WERI-Rb-1 (cell line): ENCODE measurements around the gene PLEKHN1.
A peak's percentile ranks its signal among the peaks of the same experiment; 100 is the strongest.

Experiments used
- DNase-seq: peaks from one replicate; pipeline ENCODE4 v3.0.0-alpha.2; 2020
- H3K27ac ChIP-seq: fragments of 250-450 bp; sonication (Bioruptor Pico); 2 replicates; pipeline ENCODE4 v1.5.1; 2020; ENCODE audit warnings: mild to moderate bottlenecking, moderate library complexity
- H3K27me3 ChIP-seq: fragments of 250-450 bp; sonication (Bioruptor Pico); 2 replicates; pipeline ENCODE4 v1.5.1; 2021; ENCODE audit warnings: mild to moderate bottlenecking, low read depth, moderate library complexity; ENCODE audit not compliant: insufficient read depth, severe bottlenecking
- H3K36me3 ChIP-seq: fragments of 250-450 bp; sonication (Bioruptor Pico); 2 replicates; pipeline ENCODE4 v1.5.1; 2020; ENCODE audit warnings: mild to moderate bottlenecking, moderate library complexity
- H3K4me3 ChIP-seq: 2 replicates; pipeline ENCODE4 v1.5.1; 2011; ENCODE audit warnings: low read depth, mild to moderate bottlenecking, control low read depth, low read length
- H3K9me3 ChIP-seq: fragments of 250-450 bp; sonication (Bioruptor Pico); 2 replicates; pipeline ENCODE4 v1.5.1; 2021; ENCODE audit warnings: mild to moderate bottlenecking, moderate library complexity; ENCODE audit not compliant: severe bottlenecking
- TF ChIP-seq, protein P1 (sequence below): IDR thresholded peaks from 2 replicates; pipeline ENCODE4 v1.5.1; 2011; ENCODE audit warnings: low read depth, mild to moderate bottlenecking, control low read depth, inconsistent platforms, low read length

Gene PLEKHN1

DNA sequence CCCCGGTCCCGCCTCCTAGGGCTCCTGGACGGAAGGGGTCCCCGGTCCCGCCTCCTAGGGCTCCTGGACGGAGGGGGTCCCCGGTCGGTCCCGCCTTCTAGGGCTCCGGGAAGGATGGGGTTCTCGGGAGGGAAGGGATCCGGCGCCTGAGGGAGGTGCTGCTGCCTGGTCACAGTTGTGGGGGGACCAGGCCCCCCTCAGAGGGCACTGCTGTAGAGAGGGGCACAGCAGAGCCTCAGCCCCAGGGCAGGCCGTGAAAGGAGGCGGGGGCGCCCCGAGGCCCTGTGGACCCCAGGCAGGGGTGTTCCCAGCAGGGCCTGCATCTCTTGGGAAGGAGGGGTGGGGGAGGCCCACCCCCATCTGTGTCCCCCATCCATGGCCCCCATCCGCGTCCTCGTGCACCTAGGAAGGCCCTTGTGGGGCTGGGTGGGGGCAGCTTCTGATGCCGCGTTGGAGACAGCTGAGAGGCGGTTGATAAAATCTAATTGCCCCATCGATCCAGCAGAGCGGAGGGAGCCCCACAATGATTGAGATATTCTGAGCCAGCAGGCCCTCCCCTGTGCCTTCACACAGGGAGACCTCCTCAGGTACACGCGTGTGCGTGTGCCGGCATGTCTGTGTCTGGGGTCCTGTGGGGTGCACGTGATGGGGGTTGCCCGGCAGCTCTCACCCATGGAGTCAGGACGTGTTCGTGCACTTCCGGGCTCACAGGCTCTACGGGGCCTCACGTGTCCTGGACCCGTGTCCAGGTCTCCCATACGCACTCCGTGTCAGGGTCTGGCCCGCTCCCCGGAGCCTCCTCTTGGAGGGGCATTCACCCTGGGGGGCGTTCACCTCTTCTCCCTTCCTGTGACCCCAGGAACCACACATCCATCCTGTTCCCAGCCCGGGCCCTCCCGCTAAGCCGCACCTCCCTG, 29.7 kb upstream of the PLEKHN1 start:
- no peaks in the 10 kb centered on the region for H3K9me3 ChIP-seq
- DNase-seq = no peak
- peaks cover 7% of the 10 kb centered on the region for H3K36me3 ChIP-seq
- H3K27ac ChIP-seq = no peak overlapping the region
- TF ChIP-seq, protein P1, sequence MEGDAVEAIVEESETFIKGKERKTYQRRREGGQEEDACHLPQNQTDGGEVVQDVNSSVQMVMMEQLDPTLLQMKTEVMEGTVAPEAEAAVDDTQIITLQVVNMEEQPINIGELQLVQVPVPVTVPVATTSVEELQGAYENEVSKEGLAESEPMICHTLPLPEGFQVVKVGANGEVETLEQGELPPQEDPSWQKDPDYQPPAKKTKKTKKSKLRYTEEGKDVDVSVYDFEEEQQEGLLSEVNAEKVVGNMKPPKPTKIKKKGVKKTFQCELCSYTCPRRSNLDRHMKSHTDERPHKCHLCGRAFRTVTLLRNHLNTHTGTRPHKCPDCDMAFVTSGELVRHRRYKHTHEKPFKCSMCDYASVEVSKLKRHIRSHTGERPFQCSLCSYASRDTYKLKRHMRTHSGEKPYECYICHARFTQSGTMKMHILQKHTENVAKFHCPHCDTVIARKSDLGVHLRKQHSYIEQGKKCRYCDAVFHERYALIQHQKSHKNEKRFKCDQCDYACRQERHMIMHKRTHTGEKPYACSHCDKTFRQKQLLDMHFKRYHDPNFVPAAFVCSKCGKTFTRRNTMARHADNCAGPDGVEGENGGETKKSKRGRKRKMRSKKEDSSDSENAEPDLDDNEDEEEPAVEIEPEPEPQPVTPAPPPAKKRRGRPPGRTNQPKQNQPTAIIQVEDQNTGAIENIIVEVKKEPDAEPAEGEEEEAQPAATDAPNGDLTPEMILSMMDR = no peak
- H3K27me3 ChIP-seq = no peaks in the 10 kb centered on the region
- no peak overlapping the region for H3K4me3 ChIP-seq

DNA sequence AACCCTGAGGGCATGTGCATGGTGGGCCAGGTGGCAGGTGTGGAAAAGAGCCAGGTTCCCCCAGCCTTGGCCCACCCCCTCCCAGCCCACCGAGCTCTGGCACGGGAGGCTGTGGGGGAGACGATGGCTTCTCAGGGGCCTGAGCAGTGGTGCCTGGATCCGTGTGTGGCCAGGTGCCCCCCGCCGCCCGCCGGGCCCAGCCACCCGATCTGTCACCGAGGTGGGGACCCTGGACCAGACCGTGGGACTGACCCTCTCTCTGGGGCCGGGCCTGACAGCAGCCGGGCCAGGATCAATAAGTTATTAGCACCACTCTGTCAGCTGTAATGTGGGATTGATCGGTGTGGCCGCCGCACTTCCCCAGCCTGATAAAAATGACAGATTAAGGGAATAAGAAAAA, 28.8 kb upstream of the PLEKHN1 start:
- TF ChIP-seq, protein P1 = no peak
- H3K36me3 ChIP-seq = peaks cover 3% of the 10 kb centered on the region; the same call in 1 of the 2 replicates
- no peaks in the 10 kb centered on the region for H3K9me3 ChIP-seq
- no peaks in the 10 kb centered on the region for H3K27me3 ChIP-seq
- H3K27ac ChIP-seq = no peak overlapping the region; the same call in 1 of the 2 replicates
- no peak overlapping the region for H3K4me3 ChIP-seq
- DNase-seq = no peak

DNA sequence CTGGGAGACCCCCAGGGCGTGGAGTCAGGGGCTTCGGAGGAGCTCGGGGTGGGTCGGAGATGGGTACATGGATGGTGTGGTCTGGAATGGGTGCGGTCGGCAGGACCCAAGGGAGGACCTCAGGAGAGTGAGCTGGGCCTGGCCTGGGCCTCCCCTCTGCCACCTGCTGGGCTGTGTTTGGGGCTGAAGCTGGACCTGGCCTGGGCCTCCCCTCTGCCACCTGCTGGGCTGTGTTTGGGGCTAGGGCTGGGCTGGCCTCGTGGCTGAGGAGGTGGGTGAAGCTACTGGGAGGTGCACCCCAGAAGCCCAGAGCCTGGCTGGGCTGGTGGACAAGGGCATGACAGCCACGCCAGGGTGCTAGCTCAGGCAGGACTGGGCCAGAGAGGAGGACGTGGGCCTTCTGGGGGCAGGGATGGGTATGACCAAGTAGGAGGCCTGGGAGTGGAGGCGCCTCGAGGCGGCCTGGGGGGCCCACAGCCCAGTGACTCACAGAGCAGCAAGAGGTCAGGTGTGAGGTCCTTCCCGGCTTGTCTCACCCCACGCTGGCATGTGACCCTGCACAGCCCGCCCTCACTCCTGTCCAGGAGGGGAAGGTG, 28.1 kb upstream of the PLEKHN1 start:
- no peak overlapping the region for H3K4me3 ChIP-seq
- H3K27me3 ChIP-seq = no peaks in the 10 kb centered on the region
- H3K36me3 ChIP-seq = peaks cover 3% of the 10 kb centered on the region; the same call in 1 of the 2 replicates
- no peaks in the 10 kb centered on the region for H3K9me3 ChIP-seq
- DNase-seq = peak; percentile 81
- H3K27ac ChIP-seq = no peak overlapping the region; the same call in 1 of the 2 replicates
- TF ChIP-seq, protein P1 = peak; percentile 82

DNA sequence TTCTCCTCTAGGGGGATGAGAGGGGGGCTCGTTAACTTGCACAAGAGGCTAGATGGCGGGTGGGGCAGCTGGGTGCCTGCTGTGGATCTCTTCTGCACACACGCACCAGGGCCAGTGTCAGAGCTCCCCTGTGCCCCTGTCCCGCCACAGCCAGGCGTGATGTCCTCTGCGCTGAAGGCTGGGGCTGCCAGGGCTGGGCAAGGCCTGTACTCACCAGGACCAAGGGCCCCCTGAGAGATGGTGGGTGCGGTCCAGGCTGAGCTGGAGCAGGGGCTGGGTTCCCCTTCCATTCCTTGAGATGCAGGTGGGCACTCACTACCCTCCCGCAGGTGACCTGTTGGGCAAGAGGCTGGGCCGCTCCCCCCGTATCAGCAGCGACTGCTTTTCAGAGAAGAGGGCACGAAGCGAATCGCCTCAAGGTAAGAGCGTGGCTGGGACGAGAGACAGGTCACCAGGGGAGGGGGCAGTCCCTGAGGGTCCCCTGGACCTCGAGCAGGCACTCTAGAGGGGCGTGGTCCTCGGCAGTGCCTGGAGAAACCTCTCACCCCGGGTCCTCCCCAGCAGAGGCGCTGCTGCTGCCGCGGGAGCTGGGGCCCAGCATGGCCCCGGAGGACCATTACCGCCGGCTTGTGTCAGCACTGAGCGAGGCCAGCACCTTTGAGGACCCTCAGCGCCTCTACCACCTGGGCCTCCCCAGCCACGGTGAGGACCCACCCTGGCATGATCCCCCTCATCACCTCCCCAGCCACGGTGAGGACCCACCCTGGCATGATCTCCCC, 27.4 kb upstream of the PLEKHN1 start:
- no peak overlapping the region for H3K4me3 ChIP-seq
- no peaks in the 10 kb centered on the region for H3K27me3 ChIP-seq
- no peaks in the 10 kb centered on the region for H3K9me3 ChIP-seq
- TF ChIP-seq, protein P1 = 0 out of 2 replicates have a peak, but pooled peaks have one; percentile 20
- peaks cover 7% of the 10 kb centered on the region for H3K36me3 ChIP-seq
- H3K27ac ChIP-seq = no peak overlapping the region; the same call in 1 of the 2 replicates
- DNase-seq = no peak

DNA sequence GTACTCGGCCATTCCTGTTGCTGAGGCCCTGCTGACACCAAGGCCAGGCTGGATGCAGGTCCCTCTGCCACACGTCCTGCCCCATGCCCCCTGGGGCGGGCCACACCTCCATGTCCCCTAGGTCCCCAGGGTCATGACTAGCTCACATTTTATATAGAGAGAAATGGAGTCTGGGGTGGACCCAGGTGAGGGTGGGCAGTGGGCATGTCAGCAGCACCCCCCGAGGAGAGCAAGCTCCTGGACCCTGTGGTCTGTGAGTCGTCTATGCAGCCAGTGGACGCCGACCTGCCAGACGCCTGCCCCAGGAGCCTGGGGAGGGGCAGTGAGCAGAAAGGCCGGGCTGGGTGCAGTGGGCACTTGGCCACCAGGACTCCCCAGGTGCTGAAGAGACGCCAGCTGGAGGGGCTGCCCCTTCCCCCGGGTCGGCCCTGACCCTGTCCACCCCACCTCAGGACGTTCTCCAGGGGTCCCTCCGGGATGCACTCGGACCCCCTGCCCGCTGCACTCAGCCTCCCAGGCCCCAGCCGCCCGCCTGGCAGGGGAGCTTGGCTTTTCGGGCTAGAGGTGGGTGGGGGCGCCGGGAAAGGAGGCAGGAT, 26.7 kb upstream of the PLEKHN1 start:
- H3K9me3 ChIP-seq = no peaks in the 10 kb centered on the region
- H3K36me3 ChIP-seq = peaks cover 11% of the 10 kb centered on the region
- TF ChIP-seq, protein P1 = no peak
- no peak for DNase-seq
- no peaks in the 10 kb centered on the region for H3K27me3 ChIP-seq
- peak overlapping the region; percentile 31 for H3K4me3 ChIP-seq
- peak overlapping the region; percentile 72 for H3K27ac ChIP-seq
